Activated CD8-positive, alpha-beta T cell treated with anti-CD3 and anti-CD28 coated beads for 36 hours (primary cell): ENCODE measurements around the gene MGP. TPM values are rescaled to one million over a fixed set of nuclear protein-coding genes. Genes with fewer than 3 reads are reported as not detected.

Source experiments
- ATAC-seq: fragments of 200-7000 bp; cut with Tn5 transposase; one replicate; pipeline ENCODE4 v1.10.0; 2021; ENCODE audit warnings: mild to moderate bottlenecking, moderate library complexity
- CTCF ChIA-PET: fragments of 350-600 bp; sonication (Branson Sonifier 250); formaldehyde crosslinking; loops from one replicate; lab custom pipeline; 2021; ENCODE audit warnings: antibody characterized with exemption; lab: Charles Lee
- POLR2A ChIA-PET: fragments of 350-600 bp; sonication (Branson Sonifier 250); formaldehyde crosslinking; loops from one replicate; lab custom pipeline; 2021; ENCODE audit warnings: antibody characterized with exemption; lab: Charles Lee
- DNase-seq: peaks from one replicate; pipeline ENCODE4 v3.0.0-alpha.2; 2020
- H3K27ac Mint-ChIP-seq: one replicate; pipeline ENCODE4 v1.8.0; 2021; ENCODE audit warnings: mild to moderate bottlenecking, mixed read lengths
- H3K27me3 Mint-ChIP-seq: one replicate; pipeline ENCODE4 v1.8.0; 2021; ENCODE audit warnings: mixed read lengths
- H3K36me3 Mint-ChIP-seq: one replicate; pipeline ENCODE4 v1.8.0; 2021; ENCODE audit warnings: low read depth, mixed read lengths
- H3K4me1 Mint-ChIP-seq: one replicate; pipeline ENCODE4 v1.8.0; 2021; ENCODE audit warnings: low read depth, mixed read lengths
- H3K4me3 Mint-ChIP-seq: one replicate; pipeline ENCODE4 v1.8.0; 2021; ENCODE audit warnings: mild to moderate bottlenecking, moderate library complexity, mixed read lengths
- H3K9me3 Mint-ChIP-seq: one replicate; pipeline ENCODE4 v1.8.0; 2021; ENCODE audit warnings: mixed read lengths
- CTCF ChIP-seq: fragments of 200-600 bp; IDR thresholded peaks from one replicate; pipeline ENCODE4 v1.8.0; 2022; ENCODE audit warnings: antibody characterized with exemption, mild to moderate bottlenecking
- intact Hi-C: fragments of 100-400 bp; cut with micrococcal nuclease; formaldehyde crosslinking; loops from one replicate; pipeline ENCODE4 v1.10.0; 2022
- total RNA-seq, 2 experiments: library from RNA; stranded (reverse); gene quantifications; one replicate each; pipeline ENCODE4 v1.2.3, GENCODE V29; 2021

The MGP gene
- total RNA-seq, 2 experiments from 2014 or later = not detected

DNA sequence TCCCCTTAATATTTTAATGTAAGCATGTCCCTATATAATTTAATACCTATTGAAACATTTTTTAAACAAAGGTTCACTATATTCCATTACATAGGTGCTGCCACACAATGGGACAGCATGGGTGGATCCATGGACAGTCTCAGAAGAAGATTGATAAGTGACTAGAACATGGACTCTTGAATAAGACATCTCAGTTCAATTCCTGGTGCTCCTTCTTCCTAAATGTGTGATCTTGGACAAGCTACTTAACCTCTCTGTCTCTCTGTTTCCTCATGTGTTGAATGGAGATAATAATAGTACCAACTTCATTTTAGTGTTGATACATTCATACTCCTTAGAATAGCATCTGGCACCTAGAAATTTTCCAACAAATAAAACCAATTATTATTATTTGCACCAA is 41.3 kb downstream of the MGP start:
- no peaks in the 10 kb centered on the region for H3K36me3 Mint-ChIP-seq
- no peak for DNase-seq
- no peak overlapping the region for H3K27ac Mint-ChIP-seq
- POLR2A ChIA-PET = no interaction called here
- no peaks in the 10 kb centered on the region for H3K27me3 Mint-ChIP-seq
- ATAC-seq = no peak
- H3K4me1 Mint-ChIP-seq = peaks cover 12% of the 10 kb centered on the region
- intact Hi-C loops = no loop called here
- H3K4me3 Mint-ChIP-seq = no peak overlapping the region
- no peaks in the 10 kb centered on the region for H3K9me3 Mint-ChIP-seq
- no peak for TF ChIP-seq CTCF
- CTCF ChIA-PET = interaction anchor here (0.6 to 5.5 kb wide), 10 partner anchors 9 to 377 kb away, joined by 3 to 95 read pairs (median 4); partner anchors contain the start of gene RERG

DNA sequence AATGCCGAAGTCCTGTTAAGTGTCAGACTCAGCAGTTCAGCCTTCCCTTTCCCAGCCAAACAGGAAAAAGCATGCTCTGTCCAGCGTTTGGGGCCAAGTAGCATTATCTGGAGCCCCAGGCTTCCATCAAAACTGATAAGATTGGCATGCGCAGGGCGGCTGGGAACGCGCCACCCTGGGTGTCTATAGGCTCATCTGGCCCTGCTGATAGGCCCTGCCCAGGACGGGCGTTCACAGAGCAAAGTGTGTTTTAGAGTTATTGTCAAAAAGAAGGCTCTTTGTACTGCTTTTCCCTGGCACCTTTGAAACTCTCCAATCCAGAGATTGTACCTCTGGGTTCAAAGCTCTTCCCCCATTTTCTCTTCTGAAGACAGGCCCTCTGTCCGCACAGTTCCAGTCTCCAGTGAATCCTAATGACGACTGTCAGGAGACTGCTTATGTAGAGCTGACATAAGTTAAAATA is 42.2 kb downstream of the MGP start, which contains the start of gene ART4:
Gene ART4, minus strand, starts transcription at position 102 of the 463 bp plus-strand sequence. CDS start 413 bp downstream, outside the sequence.
- intact Hi-C loops = no loop called here
- H3K4me3 Mint-ChIP-seq = no peak within 1 kb of the TSS
- H3K27ac Mint-ChIP-seq = no peak within 1 kb of the TSS
- no peaks in the 10 kb centered on the region for H3K9me3 Mint-ChIP-seq
- H3K36me3 Mint-ChIP-seq = no peaks in the 10 kb centered on the region
- DNase-seq = no peak
- ChIA-PET CTCF (interaction anchor here (1.0 kb wide), 1 partner anchor 152 kb away, joined by 6 read pairs; no protein-coding TSS in a partner anchor), POLR2A (interaction anchor here (0.7 kb wide), 1 partner anchor 21 kb away, joined by 4 read pairs; no protein-coding TSS in a partner anchor)
- TF ChIP-seq CTCF = no peak
- H3K27me3 Mint-ChIP-seq = peaks cover 2% of the 10 kb centered on the region
- peaks cover 12% of the 10 kb centered on the region for H3K4me1 Mint-ChIP-seq
- no peak for ATAC-seq

GRCh38 chr12:14842315-14842714 is 43.3 kb downstream of the MGP start:
- H3K27me3 Mint-ChIP-seq = peaks cover 6% of the 10 kb centered on the region
- no peak overlapping the region for H3K27ac Mint-ChIP-seq
- no peaks in the 10 kb centered on the region for H3K9me3 Mint-ChIP-seq
- POLR2A ChIA-PET = no interaction called here
- no peak overlapping the region for H3K4me3 Mint-ChIP-seq
- H3K36me3 Mint-ChIP-seq = no peaks in the 10 kb centered on the region
- H3K4me1 Mint-ChIP-seq = peaks cover 12% of the 10 kb centered on the region
- ATAC-seq (no peak), DNase-seq (no peak)
- CTCF ChIA-PET = no interaction called here
- no peak for TF ChIP-seq CTCF
- intact Hi-C loops = no loop called here

DNA sequence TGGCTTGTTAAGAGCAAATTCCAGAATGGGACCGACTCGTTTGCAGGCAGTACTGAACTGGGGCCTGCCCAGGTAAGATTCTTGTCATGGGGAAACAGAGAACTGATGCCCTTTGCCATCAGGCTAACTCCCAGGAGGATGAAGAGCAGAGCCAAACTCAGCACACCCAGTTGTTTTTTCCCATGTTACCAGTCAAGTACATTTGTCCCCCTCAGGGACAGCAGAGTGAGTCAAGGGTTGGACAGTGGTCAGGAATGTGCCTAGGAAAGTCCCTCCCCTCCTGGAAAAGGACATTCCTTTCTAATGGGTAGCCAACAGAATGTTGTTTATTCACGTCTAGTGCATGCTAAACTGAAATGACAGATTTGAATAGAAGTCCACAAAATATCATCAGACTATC is 43.9 kb downstream of the MGP start:
- intact Hi-C loops = no loop called here
- Mint-ChIP-seq H3K4me1 (peaks cover 12% of the 10 kb centered on the region), H3K27ac (no peak overlapping the region), H3K36me3 (no peaks in the 10 kb centered on the region), H3K27me3 (peaks cover 6% of the 10 kb centered on the region), H3K9me3 (no peaks in the 10 kb centered on the region), H3K4me3 (no peak overlapping the region)
- DNase-seq (no peak), ATAC-seq (no peak)
- CTCF ChIA-PET = no interaction called here
- POLR2A ChIA-PET = no interaction called here
- no peak for TF ChIP-seq CTCF

DNA sequence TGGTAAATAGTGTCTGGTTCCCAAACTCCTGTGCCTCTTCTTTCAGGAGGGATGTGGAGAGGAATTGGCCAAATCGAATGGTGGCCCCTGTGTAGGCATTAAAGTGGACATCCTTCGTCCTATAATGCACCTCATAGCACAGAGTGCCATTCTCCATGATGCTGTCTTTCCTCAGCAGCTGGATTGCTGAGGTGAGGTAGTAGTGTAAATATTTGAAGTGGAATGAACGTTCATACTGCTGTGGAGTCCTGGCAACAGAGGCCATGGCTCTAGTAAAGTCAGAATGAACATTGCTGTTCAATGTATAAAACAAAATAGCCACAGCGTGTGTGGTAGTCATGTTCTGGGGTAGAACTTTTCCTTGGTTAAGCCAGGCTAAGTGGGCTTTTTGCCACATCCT is 45.0 kb downstream of the MGP start:
- peaks cover 9% of the 10 kb centered on the region for H3K27me3 Mint-ChIP-seq
- H3K9me3 Mint-ChIP-seq = no peaks in the 10 kb centered on the region
- POLR2A ChIA-PET = interaction anchor here (0.6 kb wide), 1 partner anchor 419 kb away, joined by 3 read pairs; no protein-coding TSS in a partner anchor
- no peak overlapping the region for H3K4me3 Mint-ChIP-seq
- intact Hi-C loops = no loop called here
- H3K4me1 Mint-ChIP-seq = peaks cover 6% of the 10 kb centered on the region
- TF ChIP-seq CTCF = no peak
- no peaks in the 10 kb centered on the region for H3K36me3 Mint-ChIP-seq
- CTCF ChIA-PET = interaction anchor here (0.9 to 1.5 kb wide), 3 partner anchors 12 to 380 kb away, joined by 3 read pairs; partner anchors contain the start of gene RERG
- no peak overlapping the region for H3K27ac Mint-ChIP-seq
- DNase-seq (no peak), ATAC-seq (no peak)
